ENCODE measurements around the gene SYNE4. TPM values are rescaled to one million over a fixed set of nuclear protein-coding genes. Genes with fewer than 3 reads are reported as not detected.
A peak's percentile ranks its signal among the peaks of the same experiment; 100 is the strongest.

Gene SYNE4
- 1 to 10 TPM in 3 of 4 donors, not detected in 1; 1.2 to 9.0 (median 2.9) TPM for total RNA-seq

- 42% methylated on average over 19 of the region's 19 CpGs; no CpG with 5 or more reads in 1 of the 2 donors for WGBS, 2 donors (ENCODE audit: low coverage in 1 of 2)
Measured at GRCh38 chr19:36008336-36008978, at the start of gene SYNE4. SYNE4 (minus strand) TSS chr19:36008813; CDS start chr19:36008681, 132 bp downstream.

GRCh38 chr19:36054733-36055686 lies 46.4 kb upstream of the SYNE4 start, which contains the start of gene WDR62:
WDR62 (plus strand) TSS chr19:36054897; CDS start chr19:36054972, 75 bp downstream.
- intact Hi-C loops (cut with DNase I; ENCODE audit: low total_unique reads) (loop anchor here (5.0 kb wide), 1 partner anchor 58 kb away; the partner anchor contains the start of gene SDHAF1), in situ Hi-C loops (cut with MboI; ENCODE audit: low pct_ligation_motif_present in 1 of 4, low pct_unique_long_range_greater_than_20kb in 1 of 4, low sequenced_read_pairs in 3 of 4) (loop anchor here in 1 of 4 donors (10.0 kb wide), 1 partner anchor 50 kb away; the partner anchor contains the start of gene SYNE4)
- Histone ChIP-seq H3K27me3 (no peaks in the 10 kb centered on the region), H3K36me3 (no peaks in the 10 kb centered on the region), H3K4me1 (peaks cover 7 to 18% (median 10%) of the 10 kb centered on the region in 4 donors), H3K4me3 (peak within 1 kb of the TSS; percentile 53 to 83 (median 76)), H3K9me3 (no peaks in the 10 kb centered on the region), H3K27ac (peak within 1 kb of the TSS; percentile 94 to 99 (median 98))
- TF ChIP-seq POLR2A (IDR thresholded peaks at IDR 0.05) (no peak), CTCF (IDR thresholded peaks at IDR 0.05) (no peak), EP300 (IDR thresholded peaks at IDR 0.05; ENCODE audit: low read depth) (no peak), POLR2AphosphoS5 (IDR thresholded peaks at IDR 0.05) (no peak)
- DNase-seq: peak; percentile 94
- 1 to 2% methylated on average over 30 to 34 of the region's 76 CpGs for WGBS, 2 donors (ENCODE audit: low coverage in 1 of 2)

More at GRCh38 chr19:36008336-36008978, at the start of gene SYNE4:
- H3K9me3 ChIP-seq: no peaks in the 10 kb centered on the region
- in situ Hi-C loops (cut with MboI; ENCODE audit: low pct_ligation_motif_present in 1 of 4, low pct_unique_long_range_greater_than_20kb in 1 of 4, low sequenced_read_pairs in 3 of 4) (loop anchor here in 1 of 4 donors (10.0 kb wide), 1 partner anchor 46 kb away; the partner anchor contains the start of genes THAP8 and WDR62), intact Hi-C loops (cut with DNase I; ENCODE audit: low total_unique reads) (no loop called here)
- H3K4me1 ChIP-seq: peaks cover 10 to 20% (median 15%) of the 10 kb centered on the region in 4 donors
- no peaks in the 10 kb centered on the region for H3K36me3 ChIP-seq
- TF ChIP-seq EP300 (IDR thresholded peaks at IDR 0.05; ENCODE audit: low read depth) (no peak), POLR2A (IDR thresholded peaks at IDR 0.05) (peak; percentile 23), CTCF (IDR thresholded peaks at IDR 0.05) (no peak), POLR2AphosphoS5 (IDR thresholded peaks at IDR 0.05) (peak in 1 of 3 donors; percentile 11)
- H3K4me3 ChIP-seq: peak within 1 kb of the TSS; percentile 13 to 40 (median 37)
- peak; percentile 76 for DNase-seq
- H3K27ac ChIP-seq: peak within 1 kb of the TSS; percentile 19 to 85 (median 72)
- H3K27me3 ChIP-seq: no peaks in the 10 kb centered on the region

GRCh38 chr19:36054119-36054732 lies 45.6 kb upstream of the SYNE4 start, which contains the start of gene THAP8:
THAP8 (minus strand) TSS chr19:36054285; CDS start chr19:36054217, 68 bp downstream.
- H3K4me1 ChIP-seq: peaks cover 7 to 18% (median 10%) of the 10 kb centered on the region in 4 donors
- H3K36me3 ChIP-seq: no peaks in the 10 kb centered on the region
- H3K27me3 ChIP-seq: no peaks in the 10 kb centered on the region
- WGBS, 2 donors (ENCODE audit: low coverage in 1 of 2): 1 to 3% methylated on average over 6 to 50 of the region's 56 CpGs
- H3K9me3 ChIP-seq: no peaks in the 10 kb centered on the region
- peak within 1 kb of the TSS; percentile 53 to 83 (median 76) for H3K4me3 ChIP-seq
- peak; percentile 100 for DNase-seq
- peak within 1 kb of the TSS; percentile 94 to 99 (median 98) for H3K27ac ChIP-seq
- intact Hi-C loops (cut with DNase I; ENCODE audit: low total_unique reads) (loop anchor here (5.0 kb wide), 1 partner anchor 57 kb away; the partner anchor contains the start of gene SDHAF1), in situ Hi-C loops (cut with MboI; ENCODE audit: low pct_ligation_motif_present in 1 of 4, low pct_unique_long_range_greater_than_20kb in 1 of 4, low sequenced_read_pairs in 3 of 4) (loop anchor here in 1 of 4 donors (10.0 kb wide), 1 partner anchor 49 kb away; the partner anchor contains the start of gene SYNE4)
- TF ChIP-seq POLR2A (IDR thresholded peaks at IDR 0.05) (peak; percentile 80), CTCF (IDR thresholded peaks at IDR 0.05) (peak; percentile 45 to 85 (median 62)), POLR2AphosphoS5 (IDR thresholded peaks at IDR 0.05) (peak; percentile 80 to 92 (median 87)), EP300 (IDR thresholded peaks at IDR 0.05; ENCODE audit: low read depth) (no peak)
